Sigmoid colon (tissue), 7 donors: ENCODE measurements around the gene CEACAM5. TPM values are rescaled to one million over a fixed set of nuclear protein-coding genes. Genes with fewer than 3 reads are reported as not detected.

Experiments used
- DNase-seq: peaks from one replicate; pipeline ENCODE4 v3.0.0-alpha.2; 2019
- H3K27ac ChIP-seq, 4 donors: fragments of 200-600 bp; sonication (generic); one replicate each; pipeline ENCODE4 v1.5.1; 2016 to 2019; ENCODE audit warnings: mild to moderate bottlenecking in 1 of 4
- H3K27me3 ChIP-seq, 3 donors: fragments of 200-600 bp; sonication (generic); one replicate each; pipeline ENCODE4 v1.5.1; 2019; ENCODE audit warnings: mild to moderate bottlenecking in 1 of 3
- H3K36me3 ChIP-seq, 4 donors: fragments of 200-600 bp; sonication (generic); one replicate each; pipeline ENCODE4 v1.5.1; 2016 to 2019
- H3K4me1 ChIP-seq, 4 donors: fragments of 200-600 bp; sonication (generic); one replicate each; pipeline ENCODE4 v1.5.1; 2017 to 2019
- H3K4me3 ChIP-seq, 4 donors: fragments of 200-600 bp; sonication (generic); one replicate each; pipeline ENCODE4 v1.5.1; 2017 to 2019; ENCODE audit warnings: mild to moderate bottlenecking in 2 of 4, moderate library complexity in 1 of 4
- H3K9me3 ChIP-seq, 4 donors: fragments of 200-600 bp in 3 of 4; sonication (generic) in 3 of 4; one replicate each; pipeline versions ENCODE4 v1.5.1 to v1.6.1; 2013 to 2019
- CTCF ChIP-seq, 4 experiments: fragments of 450-650 bp in 3 of 4; fragments of 200-600 bp in 1 of 4; IDR thresholded peaks; one replicate each; pipeline ENCODE4 v1.5.1; 2016 to 2019; ENCODE audit warnings: antibody characterized with exemption in 4 of 4, mild to moderate bottlenecking in 3 of 4, moderate library complexity in 2 of 4
- EP300 ChIP-seq, 4 donors: sonication (generic); formaldehyde crosslinking; IDR thresholded peaks; one replicate each; pipeline ENCODE4 v1.6.1; 2017; ENCODE audit warnings: antibody characterized with exemption in 4 of 4
- POLR2A ChIP-seq, 2 donors: fragments of 450-650 bp; IDR thresholded peaks; one replicate each; pipeline ENCODE4 v1.6.1; 2016; ENCODE audit warnings: antibody characterized with exemption in 2 of 2, mild to moderate bottlenecking in 2 of 2, moderate library complexity in 2 of 2
- POLR2AphosphoS5 ChIP-seq, 4 donors: sonication (generic); formaldehyde crosslinking; IDR thresholded peaks; one replicate each; pipeline ENCODE4 v1.6.1; 2017; ENCODE audit warnings: antibody characterized with exemption in 4 of 4
- WGBS, 2 donors: extraction: QIAGEN DNeasy Blood & Tissue Kit; methylation state at CpG; one replicate each; pipeline ENCODE4 v1.1.7; 2013; 5-methylcytosine and 5-hydroxymethylcytosine counted together
- intact Hi-C: fragments of 100-400 bp; cut with DNase I; formaldehyde crosslinking; loops from one replicate; pipeline ENCODE4 v1.15.1; 2023
- polyA plus RNA-seq, 3 donors: library from polyadenylated mRNA; stranded (reverse); fragments of 200-250 nt; gene quantifications; one replicate each; pipeline ENCODE4 v1.2.3, GENCODE V29; 2013
- total RNA-seq, 4 donors: library from RNA; depleted of rRNA; stranded (reverse); fragments of >200 nt; gene quantifications; one replicate each; pipeline ENCODE4 v1.1.0, GENCODE V29; 2016
- donor health status: healthy with polysubstance abuse.
- donor health status: Bipolar disorder and iron deficiency.
- donor health status: healthy.

The CEACAM5 gene
- total and polyA plus RNA-seq, 7 donors: 0.16 to 1,632 (median 87.8) TPM; not detected in 1

- TF ChIP-seq EP300 (IDR thresholded peaks at IDR 0.05) (no peak), POLR2A (IDR thresholded peaks at IDR 0.05) (no peak), CTCF (IDR thresholded peaks at IDR 0.05) (no peak), POLR2AphosphoS5 (IDR thresholded peaks at IDR 0.05) (no peak)
- Histone ChIP-seq H3K4me1 (no peaks in the 10 kb centered on the region), H3K36me3 (no peaks in the 10 kb centered on the region), H3K27me3 (peaks cover 0 to 11% (median 0%) of the 10 kb centered on the region in 3 donors), H3K9me3 (no peaks in the 10 kb centered on the region), H3K27ac (no peak overlapping the region), H3K4me3 (no peak overlapping the region)
- DNase-seq: no peak
- WGBS, 2 donors: 60 to 64% methylated on average over 5 of the region's 5 CpGs
- intact Hi-C loops: no loop called here
Observed at GRCh38 chr19:41740415-41741243, 32.2 kb downstream of the CEACAM5 start.

- no peaks in the 10 kb centered on the region for H3K36me3 ChIP-seq
- intact Hi-C loops: no loop called here
- no peak overlapping the region for H3K27ac ChIP-seq
- H3K4me1 ChIP-seq: no peaks in the 10 kb centered on the region
- 49 to 76% methylated on average over 2 of the region's 2 CpGs for WGBS, 2 donors
- H3K9me3 ChIP-seq: no peaks in the 10 kb centered on the region
- no peak for DNase-seq
- no peak overlapping the region for H3K4me3 ChIP-seq
- TF ChIP-seq EP300 (IDR thresholded peaks at IDR 0.05) (no peak), POLR2A (IDR thresholded peaks at IDR 0.05) (no peak), POLR2AphosphoS5 (IDR thresholded peaks at IDR 0.05) (no peak), CTCF (IDR thresholded peaks at IDR 0.05) (no peak)
- H3K27me3 ChIP-seq: peaks cover 0 to 12% (median 0%) of the 10 kb centered on the region in 3 donors
Observed at GRCh38 chr19:41741244-41741554, 32.8 kb downstream of the CEACAM5 start.

GRCh38 chr19:41744850-41745249 is 36.4 kb downstream of the CEACAM5 start:
- Histone ChIP-seq H3K4me1 (no peaks in the 10 kb centered on the region), H3K36me3 (no peaks in the 10 kb centered on the region), H3K27me3 (peaks cover 0 to 20% (median 0%) of the 10 kb centered on the region in 3 donors), H3K9me3 (no peaks in the 10 kb centered on the region), H3K27ac (no peak overlapping the region), H3K4me3 (no peak overlapping the region)
- intact Hi-C loops: loop anchor here (2.0 kb wide), 1 partner anchor 38 kb away; no protein-coding TSS in a partner anchor
- 10 to 22% methylated on average over 4 of the region's 4 CpGs for WGBS, 2 donors
- TF ChIP-seq EP300 (IDR thresholded peaks at IDR 0.05) (no peak), POLR2A (IDR thresholded peaks at IDR 0.05) (no peak), CTCF (IDR thresholded peaks at IDR 0.05) (no peak), POLR2AphosphoS5 (IDR thresholded peaks at IDR 0.05) (no peak)
- DNase-seq: no peak

GRCh38 chr19:41745756-41746155 is 37.3 kb downstream of the CEACAM5 start:
- Histone ChIP-seq H3K4me1 (peaks cover 0 to 5% (median 2%) of the 10 kb centered on the region in 4 donors), H3K27me3 (peaks cover 0 to 20% (median 0%) of the 10 kb centered on the region in 3 donors), H3K4me3 (no peak overlapping the region), H3K27ac (no peak overlapping the region), H3K36me3 (no peaks in the 10 kb centered on the region), H3K9me3 (no peaks in the 10 kb centered on the region)
- no peak for TF ChIP-seq POLR2A (IDR thresholded peaks at IDR 0.05)
- TF ChIP-seq POLR2AphosphoS5 (IDR thresholded peaks at IDR 0.05): no peak
- TF ChIP-seq EP300 (IDR thresholded peaks at IDR 0.05): no peak
- no peak for TF ChIP-seq CTCF (IDR thresholded peaks at IDR 0.05)
- intact Hi-C loops: loop anchor here (2.0 kb wide), 2 partner anchors 39 to 103 kb away; no protein-coding TSS in a partner anchor
- DNase-seq: no peak
- WGBS, 2 donors: 37 to 48% methylated on average over 5 of the region's 5 CpGs
